Common myeloid progenitor, CD34-positive (primary cell): ENCODE results near the gene BLTP1.

Experiments
- CTCF ChIA-PET: fragments of 350-600 bp; sonication (Branson Sonifier 250); formaldehyde crosslinking; loops from one replicate; lab custom pipeline; 2021; ENCODE audit warnings: antibody characterized with exemption; lab: Charles Lee
- POLR2A ChIA-PET: fragments of 350-600 bp; sonication (Branson Sonifier 250); formaldehyde crosslinking; loops from one replicate; lab custom pipeline; 2021; ENCODE audit warnings: antibody characterized with exemption; lab: Charles Lee
- DNase-seq, 3 donors: peaks; one replicate each; pipeline versions ENCODE4 v3.0.0 to v3.0.0-alpha.2; 2013
- H3K27ac ChIP-seq, 2 experiments: 1 replicate in 1 of 2; 2 replicates in 1 of 2; pipeline ENCODE4 v1.7.0; 2013; ENCODE audit warnings: inconsistent platforms in 2 of 2, low read length in 2 of 2, mild to moderate bottlenecking in 2 of 2, low read depth in 1 of 2, moderate library complexity in 1 of 2; ENCODE audit not compliant: severe bottlenecking in 2 of 2, insufficient read depth in 1 of 2, poor library complexity in 1 of 2
- H3K27me3 ChIP-seq, 5 experiments: replicated peaks in 2 of 5; 1 replicate in 3 of 5; 2 replicates in 2 of 5; pipeline versions ENCODE4 v1.6.1 to v1.7.0; 2013; ENCODE audit warnings: low read length in 4 of 5, mild to moderate bottlenecking in 2 of 5, moderate library complexity in 2 of 5, inconsistent platforms in 1 of 5; ENCODE audit not compliant: insufficient read depth in 5 of 5, control insufficient read depth in 4 of 5
- H3K36me3 ChIP-seq, 4 experiments: 1 replicate in 2 of 4; 2 replicates in 2 of 4; pipeline versions ENCODE4 v1.6.1 to v1.7.0; 2013; ENCODE audit warnings: low read length in 3 of 4, control low read depth in 1 of 4, mild to moderate bottlenecking in 1 of 4; ENCODE audit not compliant: control insufficient read depth in 4 of 4, insufficient read depth in 4 of 4
- H3K4me1 ChIP-seq, 4 experiments: 1 replicate in 3 of 4; 2 replicates in 1 of 4; pipeline versions ENCODE4 v1.6.1 to v1.7.1; 2013; ENCODE audit warnings: low read length in 3 of 4, mild to moderate bottlenecking in 3 of 4, control low read depth in 1 of 4, inconsistent platforms in 1 of 4, moderate library complexity in 1 of 4; ENCODE audit not compliant: control insufficient read depth in 4 of 4, insufficient read depth in 4 of 4; ENCODE audit errors: control extremely low read depth in 1 of 4
- H3K4me3 ChIP-seq, 7 experiments: 1 replicate in 4 of 7; 2 replicates in 3 of 7; pipeline versions ENCODE4 v1.5.1 to v1.7.0; 2013; ENCODE audit warnings: mild to moderate bottlenecking in 7 of 7, low read length in 6 of 7, moderate library complexity in 6 of 7, inconsistent platforms in 2 of 7, low read depth in 2 of 7, control low read depth in 1 of 7; ENCODE audit not compliant: insufficient read depth in 4 of 7, control insufficient read depth in 1 of 7; ENCODE audit errors: extremely low read depth in 1 of 7
- H3K9me3 ChIP-seq, 5 experiments: 1 replicate in 4 of 5; 2 replicates in 1 of 5; pipeline versions ENCODE4 v1.6.1 to v1.7.1; 2013; ENCODE audit warnings: low read length in 4 of 5, mild to moderate bottlenecking in 2 of 5, inconsistent platforms in 1 of 5, low read depth in 1 of 5, moderate library complexity in 1 of 5; ENCODE audit not compliant: control insufficient read depth in 4 of 5, insufficient read depth in 2 of 5; ENCODE audit errors: control extremely low read depth in 1 of 5
- WGBS: methylation state at CpG from one replicate; pipeline ENCODE4 v1.1.5; 2013; ENCODE audit not compliant: insufficient coverage; 5-methylcytosine and 5-hydroxymethylcytosine counted together

The BLTP1 gene

GRCh38 chr4:122163767-122164166 is 11.6 kb downstream of the BLTP1 start:
- Histone ChIP-seq H3K4me3 (no peak overlapping the region), H3K4me1 (peaks cover 4 to 13% (median 7%) of the 10 kb centered on the region in 4 experiments), H3K9me3 (no peaks in the 10 kb centered on the region), H3K27me3 (no peaks in the 10 kb centered on the region), H3K36me3 (peaks cover 2 to 7% (median 5%) of the 10 kb centered on the region in 4 experiments), H3K27ac (no peak overlapping the region)
- ChIA-PET POLR2A (no interaction called here), CTCF (no interaction called here)
- no CpG with 5 or more reads among the region's 1 CpG for WGBS
- DNase-seq, result peak in 2 of 3 donors; percentile 42 to 52

- Histone ChIP-seq H3K9me3 (no peaks in the 10 kb centered on the region), H3K4me3 (peak overlapping the region in 1 of 7 experiments; percentile 24), H3K4me1 (peaks cover 4 to 13% (median 7%) of the 10 kb centered on the region in 4 experiments), H3K27ac (no peak overlapping the region), H3K36me3 (peaks cover 0 to 4% (median 0%) of the 10 kb centered on the region in 4 experiments), H3K27me3 (no peaks in the 10 kb centered on the region)
- ChIA-PET CTCF (interaction anchor here (1.6 kb wide), 1 partner anchor 267 kb away, joined by 3 read pairs; no protein-coding TSS in a partner anchor), POLR2A (no interaction called here)
- DNase-seq, result peak in 2 of 3 donors; percentile 8 to 11
- WGBS, result 51% methylated on average over 4 of the region's 4 CpGs
Observed at GRCh38 chr4:122167369-122167768, 15.2 kb downstream of the BLTP1 start.

- Histone ChIP-seq H3K27ac (peak overlapping the region in 1 of 2 experiments; percentile 14), H3K36me3 (peaks cover 0 to 3% (median 1%) of the 10 kb centered on the region in 4 experiments), H3K27me3 (no peaks in the 10 kb centered on the region), H3K9me3 (no peaks in the 10 kb centered on the region), H3K4me1 (peaks cover 0 to 7% (median 6%) of the 10 kb centered on the region in 4 experiments), H3K4me3 (no peak overlapping the region)
- no CpG with 5 or more reads among the region's 1 CpG for WGBS
- ChIA-PET CTCF (interaction anchor here (0.6 to 1.1 kb wide), 2 partner anchors 25 to 407 kb away, joined by 3 to 4 read pairs; no protein-coding TSS in a partner anchor), POLR2A (no interaction called here)
- DNase-seq, result peak in 2 of 3 donors; percentile 12 to 29
Observed at GRCh38 chr4:122170775-122171174, 18.6 kb downstream of the BLTP1 start.

- ChIA-PET POLR2A (no interaction called here), CTCF (interaction anchor here (0.6 to 1.1 kb wide), 2 partner anchors 25 to 407 kb away, joined by 3 to 4 read pairs; no protein-coding TSS in a partner anchor)
- H3K27me3 ChIP-seq, result no peaks in the 10 kb centered on the region
- peaks cover 0 to 7% (median 6%) of the 10 kb centered on the region in 4 experiments for H3K4me1 ChIP-seq
- H3K27ac ChIP-seq, result no peak overlapping the region
- no peaks in the 10 kb centered on the region for H3K9me3 ChIP-seq
- H3K4me3 ChIP-seq, result no peak overlapping the region
- peaks cover 0 to 3% (median 1%) of the 10 kb centered on the region in 4 experiments for H3K36me3 ChIP-seq
- no peak for DNase-seq
Observed at GRCh38 chr4:122171323-122171722, 19.2 kb downstream of the BLTP1 start.

GRCh38 chr4:122172266-122172665 is 20.1 kb downstream of the BLTP1 start:
- Histone ChIP-seq H3K9me3 (no peaks in the 10 kb centered on the region), H3K27ac (no peak overlapping the region), H3K4me3 (no peak overlapping the region), H3K36me3 (peaks cover 0 to 12% (median 7%) of the 10 kb centered on the region in 4 experiments), H3K27me3 (no peaks in the 10 kb centered on the region), H3K4me1 (peaks cover 0 to 6% (median 5%) of the 10 kb centered on the region in 4 experiments)
- ChIA-PET POLR2A (interaction anchor here (0.7 kb wide), 1 partner anchor 11 kb away, joined by 4 read pairs; no protein-coding TSS in a partner anchor), CTCF (no interaction called here)
- DNase-seq, result no peak
- WGBS, result no CpG with 5 or more reads among the region's 1 CpG

- no peaks in the 10 kb centered on the region for H3K9me3 ChIP-seq
- no peaks in the 10 kb centered on the region for H3K27me3 ChIP-seq
- DNase-seq, result no peak
- no CpG with 5 or more reads among the region's 1 CpG for WGBS
- H3K4me1 ChIP-seq, result no peaks in the 10 kb centered on the region
- ChIA-PET POLR2A (no interaction called here), CTCF (interaction anchor here (1.0 to 1.6 kb wide), 2 partner anchors 17 to 24 kb away, joined by 3 to 4 read pairs; no protein-coding TSS in a partner anchor)
- H3K4me3 ChIP-seq, result no peak overlapping the region
- H3K36me3 ChIP-seq, result peaks cover 8 to 44% (median 21%) of the 10 kb centered on the region in 4 experiments
- no peak overlapping the region for H3K27ac ChIP-seq
Observed at GRCh38 chr4:122178961-122179360, 26.8 kb downstream of the BLTP1 start.

- no peaks in the 10 kb centered on the region for H3K27me3 ChIP-seq
- no CpG with 5 or more reads among the region's 1 CpG for WGBS
- peaks cover 7 to 27% (median 14%) of the 10 kb centered on the region in 4 experiments for H3K36me3 ChIP-seq
- ChIA-PET CTCF (no interaction called here), POLR2A (no interaction called here)
- no peak for DNase-seq
- H3K4me3 ChIP-seq, result no peak overlapping the region
- H3K9me3 ChIP-seq, result no peaks in the 10 kb centered on the region
- no peak overlapping the region for H3K27ac ChIP-seq
- no peaks in the 10 kb centered on the region for H3K4me1 ChIP-seq
Observed at GRCh38 chr4:122195718-122196117, 43.6 kb downstream of the BLTP1 start.
